ENCODE results near the gene KLHL24.
A peak's percentile ranks its signal among the peaks of the same experiment; 100 is the strongest.
"Not testable (repeated sequence)": the region's sequence is repeated elsewhere in the genome, so short reads cannot be mapped to it uniquely, and the experiment has no call there.

KLHL24 gene

GRCh38 chr3:183636221-183637105 is 1.0 kb downstream of the KLHL24 start:
- peak; percentile 95 for DNase-seq

- no peak for DNase-seq
Observed at GRCh38 chr3:183637106-183637486, 1.7 kb downstream of the KLHL24 start.

DNA sequence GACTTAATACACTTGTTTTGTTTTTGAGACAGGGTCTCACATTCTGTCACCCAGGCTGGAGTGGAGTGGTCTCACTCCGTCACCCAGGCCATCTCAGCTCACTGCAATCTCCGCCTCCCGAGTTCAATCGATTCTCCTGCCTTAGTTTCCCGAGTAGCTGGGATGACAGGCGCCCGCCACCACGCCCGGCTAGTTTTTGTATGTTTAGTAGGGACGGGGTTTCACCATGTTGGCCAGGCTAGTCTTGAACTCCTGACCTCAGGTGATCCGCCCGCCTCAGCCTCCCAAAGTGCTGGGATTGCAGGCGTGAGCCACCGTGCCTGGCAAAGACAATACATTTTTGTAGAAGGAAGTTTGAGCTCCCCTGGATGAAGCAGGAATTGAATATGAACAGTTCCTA is 2.2 kb downstream of the KLHL24 start:
- DNase-seq, result not testable (repeated sequence)

DNA sequence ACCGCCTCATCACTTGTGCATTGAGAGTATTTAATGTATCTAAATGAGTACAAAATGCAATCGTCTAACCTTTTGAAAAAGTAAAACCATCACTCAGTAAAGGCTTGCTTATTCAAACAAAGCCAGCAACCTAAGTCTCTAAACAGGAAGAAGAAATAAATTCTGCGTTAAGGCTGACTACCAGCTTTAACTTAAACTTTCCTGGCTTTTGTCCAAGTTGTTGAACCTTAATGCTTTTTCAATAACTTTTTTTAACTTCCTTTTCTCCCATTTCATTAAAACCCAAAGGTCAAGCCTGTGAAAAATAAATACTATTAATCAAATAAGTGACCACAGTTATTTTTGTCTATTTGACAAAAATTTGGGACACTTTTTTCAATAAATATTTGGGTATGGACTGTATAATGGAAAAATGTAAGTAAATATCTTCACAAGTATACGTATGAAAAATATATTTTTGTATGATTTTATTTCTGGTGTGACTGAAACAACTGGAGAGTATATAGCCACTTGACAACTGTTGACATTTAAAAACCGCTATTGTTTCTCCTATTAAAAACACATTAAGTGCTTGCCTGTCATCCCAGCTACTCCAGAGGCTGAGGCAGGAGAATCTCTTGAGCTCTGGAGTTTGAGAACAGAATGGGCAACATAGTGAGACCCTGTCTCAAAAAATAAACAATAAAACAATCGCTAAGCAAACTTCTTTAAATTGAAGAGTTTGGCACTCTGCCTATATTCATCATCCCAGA is 2.9 kb downstream of the KLHL24 start:
- no peak for DNase-seq

- not testable (repeated sequence) for DNase-seq
Observed at GRCh38 chr3:183640635-183641034, 5.2 kb downstream of the KLHL24 start.

DNA sequence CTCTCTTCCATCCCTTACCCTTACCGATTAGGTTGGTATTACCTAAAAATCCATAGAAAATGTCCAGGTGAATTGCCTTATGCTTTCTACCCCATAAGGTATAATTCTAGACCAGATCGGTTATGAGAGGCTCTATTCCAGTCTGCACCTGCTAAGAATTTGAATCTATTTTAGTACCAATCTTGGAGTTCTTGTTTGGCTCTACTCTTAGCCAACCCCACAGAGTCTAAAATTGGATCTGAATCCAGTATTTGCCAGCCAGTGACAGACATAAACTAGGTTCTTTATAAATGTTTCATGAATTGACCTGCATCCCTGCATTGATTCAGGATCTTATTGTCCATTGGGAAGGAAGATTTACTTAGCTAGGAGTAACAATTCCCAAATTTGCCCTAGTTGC is 6.5 kb downstream of the KLHL24 start:
- no peak for DNase-seq

DNA sequence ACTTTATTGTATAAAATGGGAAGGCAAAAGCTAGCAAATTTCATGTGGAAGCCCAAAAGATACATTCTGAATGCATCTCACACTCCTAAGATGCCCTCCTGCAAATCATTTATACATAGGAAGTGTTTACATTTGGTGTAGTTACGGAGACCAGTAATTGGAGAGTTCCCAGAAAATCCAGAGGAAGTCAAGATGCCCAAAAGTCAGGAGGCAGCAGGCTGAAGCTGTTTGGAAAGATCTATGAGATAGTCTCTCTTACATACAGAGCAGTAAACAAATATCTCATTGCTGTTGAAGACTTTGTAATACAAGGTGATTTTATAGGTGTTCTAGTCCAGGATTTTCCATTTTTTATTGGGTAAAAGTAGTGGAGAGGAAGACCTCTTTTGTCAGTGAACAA is 8.8 kb downstream of the KLHL24 start:
- no peak for DNase-seq

DNA sequence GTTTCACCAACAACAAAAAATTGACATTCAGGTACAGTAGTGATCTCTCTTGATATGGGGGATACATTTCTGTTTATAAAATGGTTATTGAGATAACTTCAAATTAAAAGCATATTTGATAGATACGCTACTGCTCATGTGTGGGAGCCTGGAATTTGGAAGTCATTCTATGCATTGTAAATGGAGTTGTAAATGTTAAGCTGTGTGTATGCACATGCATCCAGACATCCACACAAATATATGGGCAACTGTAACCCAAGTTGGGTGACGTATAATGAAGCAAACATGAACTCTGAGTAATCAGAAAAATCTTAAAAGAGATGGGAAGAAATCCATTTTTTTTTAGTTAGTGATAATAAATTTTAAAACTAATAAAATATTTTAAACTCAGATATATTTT is 9.8 kb downstream of the KLHL24 start:
- DNase-seq, result no peak

DNA sequence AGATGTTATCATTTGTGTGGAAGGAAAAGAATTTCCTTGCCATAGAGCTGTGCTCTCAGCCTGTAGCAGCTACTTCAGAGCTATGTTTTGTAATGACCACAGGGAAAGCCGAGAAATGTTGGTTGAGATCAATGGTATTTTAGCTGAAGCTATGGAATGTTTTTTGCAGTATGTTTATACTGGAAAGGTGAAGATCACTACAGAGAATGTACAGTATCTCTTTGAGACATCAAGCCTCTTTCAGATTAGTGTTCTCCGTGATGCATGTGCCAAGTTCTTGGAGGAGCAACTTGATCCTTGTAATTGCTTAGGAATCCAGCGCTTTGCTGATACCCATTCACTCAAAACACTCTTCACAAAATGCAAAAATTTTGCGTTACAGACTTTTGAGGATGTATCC is 15.1 kb downstream of the KLHL24 start:
- DNase-seq, result no peak

DNA sequence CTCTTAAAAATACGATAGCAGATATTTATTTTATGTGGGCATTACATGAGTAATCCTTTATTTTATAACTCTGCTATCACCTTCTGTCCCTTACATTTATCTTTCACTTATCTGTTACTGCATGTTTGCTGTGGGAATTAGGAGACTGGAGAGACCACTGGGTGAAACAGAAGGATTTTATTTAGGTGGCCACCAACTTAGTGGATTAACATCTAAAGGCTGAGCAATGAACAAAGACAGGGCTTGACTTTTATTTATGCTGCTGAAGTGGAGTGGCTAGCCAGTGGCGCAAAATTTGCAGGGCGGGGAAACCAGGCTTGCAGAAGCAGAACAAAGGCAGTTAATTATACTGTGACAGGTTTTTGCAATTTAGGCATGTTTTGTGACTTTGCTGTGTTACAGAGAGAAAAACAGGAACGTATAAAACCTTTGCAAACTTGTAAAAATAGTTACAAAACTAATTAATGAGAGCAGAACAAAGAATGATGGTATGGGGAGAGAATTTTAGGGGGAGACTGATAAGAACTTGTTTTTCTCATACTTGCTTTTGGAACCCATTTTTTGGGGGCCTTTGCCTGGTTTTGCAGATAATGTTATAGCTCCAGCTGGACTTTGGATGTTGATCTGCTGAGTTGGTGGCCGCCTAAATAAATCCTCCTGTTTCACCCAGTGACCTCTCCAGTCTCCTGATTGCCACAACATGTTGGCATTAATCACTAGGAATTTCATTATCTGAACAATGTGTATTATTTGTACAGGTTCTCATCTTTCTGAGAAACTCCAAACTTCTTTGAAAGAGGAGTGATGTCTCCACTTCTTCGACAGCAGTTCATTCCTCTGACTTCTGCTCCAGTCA is 18.0 kb downstream of the KLHL24 start:
- no peak for DNase-seq

GRCh38 chr3:183654727-183655126 is 19.3 kb downstream of the KLHL24 start:
- no peak for DNase-seq

GRCh38 chr3:183662099-183662498 is 26.7 kb downstream of the KLHL24 start:
- no peak for DNase-seq

DNA sequence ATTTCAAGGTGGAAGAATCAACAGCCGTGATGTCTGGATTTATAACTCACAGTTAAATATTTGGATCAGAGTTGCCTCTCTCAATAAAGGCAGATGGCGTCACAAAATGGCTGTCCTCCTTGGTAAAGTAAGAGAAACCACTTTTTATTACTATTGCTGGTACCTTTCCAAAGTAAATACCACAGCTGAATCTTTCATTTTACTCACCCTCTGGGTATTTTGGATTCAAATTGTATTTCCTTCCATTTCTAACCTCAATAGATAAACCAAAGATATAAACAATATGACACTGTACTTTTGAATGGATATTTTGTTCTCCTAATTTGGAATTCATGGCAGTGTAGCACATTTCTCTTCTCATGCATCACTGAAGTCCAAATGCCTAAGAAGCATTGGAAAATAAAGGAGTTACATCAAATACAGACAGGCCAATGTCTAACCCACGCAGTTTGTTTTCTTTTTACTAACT is 29.5 kb downstream of the KLHL24 start:
- no peak for DNase-seq

- no peak for DNase-seq
Observed at GRCh38 chr3:183680061-183680460, 44.6 kb downstream of the KLHL24 start.

DNA sequence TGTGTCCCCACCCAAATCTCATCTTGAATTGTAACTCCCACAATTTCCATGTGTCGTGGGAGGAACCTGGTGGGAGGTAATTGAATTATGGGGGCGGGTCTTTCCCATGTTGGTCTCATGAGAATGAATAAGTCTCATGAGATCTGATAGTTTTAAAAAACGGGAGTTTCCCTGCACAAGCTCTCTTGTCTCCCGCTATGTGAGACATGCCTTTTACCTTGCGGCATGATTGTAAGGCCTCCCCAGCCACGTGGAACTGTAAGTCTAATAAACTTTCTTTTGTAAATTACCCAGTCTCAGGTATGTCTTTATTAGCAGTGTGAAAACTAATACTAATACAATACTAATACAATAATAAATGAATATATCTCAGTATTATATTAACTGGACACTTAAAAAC is 52.3 kb downstream of the KLHL24 start:
- no peak for DNase-seq

DNA sequence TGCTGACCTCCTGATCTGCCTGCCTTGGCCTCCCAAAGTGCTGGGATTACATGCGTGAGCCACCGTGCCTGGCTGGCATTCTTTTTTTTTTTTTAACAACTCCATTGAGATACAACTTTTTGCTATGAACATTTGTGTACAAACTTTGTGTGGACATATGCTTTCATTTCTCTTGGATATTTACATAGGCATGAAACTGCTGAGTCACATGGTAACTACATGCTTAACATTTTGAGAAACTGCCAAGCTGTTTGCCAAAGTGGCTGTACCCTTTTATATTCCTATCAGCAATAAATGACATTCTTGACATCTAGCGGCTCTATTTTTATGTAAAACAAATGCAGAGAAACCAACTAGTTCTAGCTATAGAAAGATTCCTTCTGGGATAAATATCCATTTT is 53.5 kb downstream of the KLHL24 start:
- no peak for DNase-seq

DNA sequence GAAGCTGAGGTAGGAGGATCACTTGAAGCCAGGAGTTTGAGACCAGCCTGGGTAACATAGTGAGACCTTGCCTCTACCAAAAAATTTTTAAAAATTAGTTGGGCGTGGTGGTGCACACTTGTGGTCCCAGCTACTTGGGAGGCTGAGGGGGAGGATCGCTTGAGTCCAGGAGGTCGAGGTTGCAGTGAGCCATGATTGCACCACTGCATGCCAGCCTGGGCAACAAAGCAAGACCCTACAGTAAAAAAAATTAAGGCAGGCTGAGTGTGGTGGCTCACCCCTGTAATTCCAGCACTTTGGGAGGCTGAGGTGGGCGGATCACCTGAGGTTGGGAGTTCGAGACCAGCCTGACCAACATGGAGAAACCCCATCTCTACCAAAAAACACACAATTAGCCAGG is 54.2 kb downstream of the KLHL24 start:
- not testable (repeated sequence) for DNase-seq

DNA sequence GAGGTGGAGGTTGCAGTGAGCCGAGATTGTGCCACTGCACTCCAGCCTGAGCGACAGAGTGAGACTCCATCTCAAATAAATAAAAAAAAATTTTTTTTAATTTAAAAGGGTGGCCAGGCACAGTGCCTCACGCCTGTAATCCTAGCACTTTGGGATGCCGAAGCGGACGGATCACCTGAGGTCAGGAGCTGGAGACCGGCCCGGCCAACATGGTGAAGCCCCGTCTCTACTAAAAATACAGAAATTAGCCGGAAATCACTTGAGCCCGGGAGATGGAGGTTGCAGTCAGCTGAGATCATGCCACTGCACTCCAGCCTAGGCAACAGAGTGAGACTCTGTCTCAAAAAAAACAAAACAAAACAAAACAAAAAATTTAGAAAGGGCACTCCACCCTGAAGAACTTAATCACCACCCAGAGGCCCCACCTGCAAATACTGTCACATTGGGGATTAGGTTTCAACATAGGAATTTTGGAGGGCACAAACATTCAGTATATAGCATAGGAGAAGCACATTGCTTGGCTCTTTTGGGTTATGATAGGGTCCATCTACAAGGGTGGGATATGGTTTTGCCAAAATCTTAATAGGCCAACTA is 55.1 kb downstream of the KLHL24 start:
- no peak for DNase-seq

DNA sequence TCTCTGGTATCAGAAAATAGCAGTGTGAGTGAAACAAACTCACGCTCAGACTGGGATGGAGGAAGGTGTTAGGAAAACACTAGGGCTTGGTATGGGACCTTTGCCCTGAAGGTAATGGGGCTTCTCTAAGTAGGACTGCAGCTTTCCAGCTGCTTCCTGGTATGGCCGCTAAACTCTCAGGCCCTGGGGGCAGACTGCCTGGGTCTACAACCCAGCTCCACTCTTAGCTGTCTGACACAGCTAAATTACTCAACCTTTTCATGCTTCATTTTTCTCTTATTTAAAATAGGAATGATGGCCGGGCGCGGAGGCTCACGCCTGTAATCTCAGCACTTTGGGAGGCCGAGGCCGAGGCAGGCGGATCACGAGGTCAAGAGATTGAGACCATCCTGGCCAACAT is 57.0 kb downstream of the KLHL24 start:
- DNase-seq, result no peak

DNA sequence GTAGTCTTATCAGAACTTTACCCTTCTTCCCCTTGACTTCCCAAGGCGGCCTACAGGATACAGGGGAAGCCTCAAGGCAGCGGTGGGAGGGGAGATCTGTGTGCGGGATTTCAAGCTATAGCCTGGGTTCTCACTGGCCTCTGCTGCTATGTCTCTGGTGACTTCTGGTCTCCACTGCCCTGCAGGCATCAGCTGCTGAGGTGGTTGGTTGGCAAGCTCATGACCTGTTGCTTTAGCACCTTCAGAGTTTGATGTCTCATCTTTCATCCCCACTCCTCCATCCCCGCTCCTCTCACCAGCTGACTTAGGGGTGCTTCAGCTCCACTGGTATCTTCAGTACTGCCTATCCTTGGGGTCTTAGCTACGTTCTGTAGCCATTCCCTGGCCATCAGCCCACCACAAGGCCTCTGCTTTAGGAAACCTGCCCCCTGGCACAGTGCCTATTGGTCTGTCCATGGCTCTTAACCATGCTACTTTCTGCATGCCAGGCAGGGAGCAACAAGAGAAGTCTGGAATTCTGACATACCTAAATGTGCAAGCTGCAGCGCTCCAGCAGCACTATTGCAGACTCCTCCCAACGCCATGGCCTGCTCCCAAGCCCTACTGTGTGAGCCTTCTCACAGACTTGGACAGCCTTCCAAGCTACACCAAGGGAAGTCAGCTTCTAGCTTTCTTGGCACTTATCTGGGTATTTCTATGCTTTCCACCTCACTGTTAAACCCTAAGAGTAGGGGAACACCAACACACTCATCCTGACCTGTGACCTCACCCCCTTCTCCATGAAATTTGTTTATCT is 60.3 kb downstream of the KLHL24 start:
- DNase-seq, result no peak

GRCh38 chr3:183697123-183697609 is 61.7 kb downstream of the KLHL24 start:
- no peak for DNase-seq
